Gastrocnemius medialis (tissue), 4 donors: Measurements from ENCODE around the gene TLE5.

Experiments used
- CTCF ChIP-seq, 5 experiments: fragments of 450-650 bp in 3 of 5; fragments of 200-600 bp in 2 of 5; sonication (generic) in 2 of 5; IDR thresholded peaks in 4 of 5; conservative IDR thresholded peaks in 1 of 5; 1 replicate in 4 of 5; 2 replicates in 1 of 5; pipeline ENCODE4 v1.5.1; 2016 to 2019; ENCODE audit warnings: antibody characterized with exemption in 5 of 5, mild to moderate bottlenecking in 3 of 5, moderate library complexity in 3 of 5
- POLR2A ChIP-seq, 2 donors: fragments of 450-650 bp; IDR thresholded peaks; one replicate each; pipeline ENCODE4 v1.6.1; 2017; ENCODE audit warnings: antibody characterized with exemption in 2 of 2, mild to moderate bottlenecking in 2 of 2, moderate library complexity in 2 of 2

- TF ChIP-seq POLR2A (IDR thresholded peaks at IDR 0.05) (no peak), CTCF (IDR thresholded peaks at IDR 0.05 in 4 of 5, conservative IDR thresholded peaks at IDR 0.05 in 1 of 5) (no peak)
These were observed 5.3 kb upstream of the TLE5 start for GRCh38 chr19:3067563-3067962.
